ENCODE results near the gene ARHGAP11A. TPM values are rescaled to one million over a fixed set of nuclear protein-coding genes. Genes with fewer than 3 reads are reported as not detected.

The ARHGAP11A gene
- total RNA-seq, 1 donor from 2014 or later = 7.5 TPM

- no peaks in the 10 kb centered on the region for H3K27me3 Mint-ChIP-seq
- CTCF ChIA-PET = no interaction called here
- H3K4me1 Mint-ChIP-seq = peaks cover 18% of the 10 kb centered on the region
- no peaks in the 10 kb centered on the region for H3K9me3 Mint-ChIP-seq
- POLR2A ChIA-PET = no interaction called here
- peaks cover 1% of the 10 kb centered on the region for H3K36me3 Mint-ChIP-seq (ENCODE audit: low read depth)
- TF ChIP-seq CTCF (IDR thresholded peaks at IDR 0.05) = no peak
- intact Hi-C loops (cut with micrococcal nuclease) = no loop called here
- no peak overlapping the region for H3K27ac Mint-ChIP-seq
- H3K4me3 Mint-ChIP-seq = peak overlapping the region; percentile 28
- DNase-seq = no peak
- ATAC-seq (ENCODE audit: low read depth) = no peak
Measured at GRCh38 chr15:32636410-32636809, 21.1 kb downstream of the ARHGAP11A start.

GRCh38 chr15:32636908-32637567 is 21.7 kb downstream of the ARHGAP11A start:
- Mint-ChIP-seq H3K27me3 (no peaks in the 10 kb centered on the region), H3K27ac (no peak overlapping the region), H3K4me3 (no peak overlapping the region), H3K36me3 (ENCODE audit: low read depth) (peaks cover 1% of the 10 kb centered on the region), H3K9me3 (no peaks in the 10 kb centered on the region), H3K4me1 (peaks cover 19% of the 10 kb centered on the region)
- no peak for TF ChIP-seq CTCF (IDR thresholded peaks at IDR 0.05)
- ChIA-PET POLR2A (no interaction called here), CTCF (no interaction called here)
- no peak for DNase-seq
- ATAC-seq (ENCODE audit: low read depth) = peak; percentile 61
- intact Hi-C loops (cut with micrococcal nuclease) = no loop called here

- DNase-seq (no peak), ATAC-seq (ENCODE audit: low read depth) (no peak)
- ChIA-PET CTCF (no interaction called here), POLR2A (no interaction called here)
- Mint-ChIP-seq H3K27me3 (peaks cover 2% of the 10 kb centered on the region), H3K9me3 (no peaks in the 10 kb centered on the region), H3K4me3 (no peak overlapping the region), H3K4me1 (peaks cover 19% of the 10 kb centered on the region), H3K36me3 (ENCODE audit: low read depth) (peaks cover 1% of the 10 kb centered on the region), H3K27ac (no peak overlapping the region)
- no peak for TF ChIP-seq CTCF (IDR thresholded peaks at IDR 0.05)
- intact Hi-C loops (cut with micrococcal nuclease) = no loop called here
Measured at GRCh38 chr15:32637704-32638103, 22.4 kb downstream of the ARHGAP11A start.

GRCh38 chr15:32641517-32642059 is 26.3 kb downstream of the ARHGAP11A start, which contains the start of gene SCG5:
SCG5 (plus strand) TSS chr15:32641710; CDS start chr15:32643593, 1,883 bp downstream.
- ChIA-PET CTCF (no interaction called here), POLR2A (no interaction called here)
- Mint-ChIP-seq H3K27ac (no peak within 1 kb of the TSS), H3K9me3 (no peaks in the 10 kb centered on the region), H3K4me1 (peaks cover 13% of the 10 kb centered on the region), H3K36me3 (ENCODE audit: low read depth) (no peaks in the 10 kb centered on the region), H3K27me3 (peaks cover 5% of the 10 kb centered on the region), H3K4me3 (no peak within 1 kb of the TSS)
- intact Hi-C loops (cut with micrococcal nuclease) = no loop called here
- no peak for TF ChIP-seq CTCF (IDR thresholded peaks at IDR 0.05)
- ATAC-seq (ENCODE audit: low read depth) (no peak), DNase-seq (no peak)

GRCh38 chr15:32642667-32643435 is 27.5 kb downstream of the ARHGAP11A start:
- Mint-ChIP-seq H3K36me3 (ENCODE audit: low read depth) (no peaks in the 10 kb centered on the region), H3K9me3 (no peaks in the 10 kb centered on the region), H3K27ac (no peak overlapping the region), H3K4me3 (no peak overlapping the region), H3K4me1 (peaks cover 2% of the 10 kb centered on the region), H3K27me3 (peaks cover 5% of the 10 kb centered on the region)
- TF ChIP-seq CTCF (IDR thresholded peaks at IDR 0.05) = no peak
- ATAC-seq (ENCODE audit: low read depth) (no peak), DNase-seq (no peak)
- CTCF ChIA-PET = no interaction called here
- POLR2A ChIA-PET = no interaction called here
- intact Hi-C loops (cut with micrococcal nuclease) = no loop called here
